Testis (tissue), 3 donors: ENCODE results near the gene OOSP3. TPM values are rescaled to one million over a fixed set of nuclear protein-coding genes. Genes with fewer than 3 reads are reported as not detected.

Experiments used
- DNase-seq: peaks from one replicate; pipeline ENCODE4 v3.0.0-alpha.2; 2019
- H3K27ac ChIP-seq, 2 donors: fragments of 200-600 bp; sonication (generic); one replicate each; pipeline ENCODE4 v1.5.1; 2019
- H3K27me3 ChIP-seq: fragments of 200-600 bp; sonication (generic); one replicate; pipeline ENCODE4 v1.5.1; 2019
- H3K36me3 ChIP-seq: fragments of 200-600 bp; sonication (generic); one replicate; pipeline ENCODE4 v1.5.1; 2017; ENCODE audit warnings: low read depth; ENCODE audit errors: missing control alignments
- H3K4me1 ChIP-seq: fragments of 200-600 bp; sonication (generic); one replicate; pipeline ENCODE4 v1.5.1; 2019
- H3K4me3 ChIP-seq, 2 donors: fragments of 200-600 bp; sonication (generic); one replicate each; pipeline ENCODE4 v1.5.1; 2017 to 2019
- H3K9me3 ChIP-seq: fragments of 200-600 bp; sonication (generic); one replicate; pipeline ENCODE4 v1.5.1; 2017
- POLR2A ChIP-seq: fragments of 450-650 bp; IDR thresholded peaks from one replicate; pipeline ENCODE4 v1.6.1; 2017; ENCODE audit warnings: antibody characterized with exemption, mild to moderate bottlenecking, moderate library complexity
- WGBS, 2 donors: methylation state at CpG; one replicate each; pipeline ENCODE4 v1.1.5; 2018; 5-methylcytosine and 5-hydroxymethylcytosine counted together
- intact Hi-C: fragments of 100-400 bp; cut with DNase I; formaldehyde crosslinking; loops from one replicate; pipeline ENCODE4 v1.15.1; 2023; ENCODE audit warnings: low total_unique reads
- polyA plus RNA-seq: library from polyadenylated mRNA; stranded (reverse); fragments of 350-450 nt; fragmentation: Illumina TruSeq; extraction: RNeasy Lipid Tissue Mini Kit (QIAGEN cat#74804); gene quantifications from one replicate; pipeline ENCODE4 v1.2.3, GENCODE V29; 2014; ENCODE audit warnings: low read depth, low replicate concordance; ENCODE audit not compliant: insufficient read depth
- total RNA-seq, 2 donors: library from RNA; depleted of rRNA; stranded (reverse); fragments of >200 nt; gene quantifications; one replicate each; pipeline ENCODE4 v1.2.3, GENCODE V29; 2016
- TF ChIP-seq, protein P1 (sequence below), 3 experiments: fragments of 450-650 bp in 2 of 3; fragments of 200-600 bp in 1 of 3; sonication (generic) in 1 of 3; IDR thresholded peaks; one replicate each; pipeline ENCODE4 v1.5.1; 2016 to 2019; ENCODE audit warnings: antibody characterized with exemption in 3 of 3, mild to moderate bottlenecking in 2 of 3, moderate library complexity in 1 of 3

OOSP3 gene
- total and polyA plus RNA-seq, 3 donors from 2014 or later, result 0.83 TPM; not detected in 2

GRCh38 chr11:59891781-59892181, 13.2 kb downstream of the OOSP3 start:
- WGBS, 2 donors, result 25% methylated on average over 4 of the region's 4 CpGs
- DNase-seq, result peak; percentile 51
- TF ChIP-seq, protein P1, sequence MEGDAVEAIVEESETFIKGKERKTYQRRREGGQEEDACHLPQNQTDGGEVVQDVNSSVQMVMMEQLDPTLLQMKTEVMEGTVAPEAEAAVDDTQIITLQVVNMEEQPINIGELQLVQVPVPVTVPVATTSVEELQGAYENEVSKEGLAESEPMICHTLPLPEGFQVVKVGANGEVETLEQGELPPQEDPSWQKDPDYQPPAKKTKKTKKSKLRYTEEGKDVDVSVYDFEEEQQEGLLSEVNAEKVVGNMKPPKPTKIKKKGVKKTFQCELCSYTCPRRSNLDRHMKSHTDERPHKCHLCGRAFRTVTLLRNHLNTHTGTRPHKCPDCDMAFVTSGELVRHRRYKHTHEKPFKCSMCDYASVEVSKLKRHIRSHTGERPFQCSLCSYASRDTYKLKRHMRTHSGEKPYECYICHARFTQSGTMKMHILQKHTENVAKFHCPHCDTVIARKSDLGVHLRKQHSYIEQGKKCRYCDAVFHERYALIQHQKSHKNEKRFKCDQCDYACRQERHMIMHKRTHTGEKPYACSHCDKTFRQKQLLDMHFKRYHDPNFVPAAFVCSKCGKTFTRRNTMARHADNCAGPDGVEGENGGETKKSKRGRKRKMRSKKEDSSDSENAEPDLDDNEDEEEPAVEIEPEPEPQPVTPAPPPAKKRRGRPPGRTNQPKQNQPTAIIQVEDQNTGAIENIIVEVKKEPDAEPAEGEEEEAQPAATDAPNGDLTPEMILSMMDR (IDR thresholded peaks at IDR 0.05), result no peak
- TF ChIP-seq POLR2A, result no peak
- Histone ChIP-seq H3K4me3 (no peak overlapping the region), H3K4me1 (no peaks in the 10 kb centered on the region), H3K27ac (no peak overlapping the region), H3K27me3 (no peaks in the 10 kb centered on the region), H3K9me3 (no peaks in the 10 kb centered on the region), H3K36me3 (no peaks in the 10 kb centered on the region)
- intact Hi-C loops, result no loop called here

DNA sequence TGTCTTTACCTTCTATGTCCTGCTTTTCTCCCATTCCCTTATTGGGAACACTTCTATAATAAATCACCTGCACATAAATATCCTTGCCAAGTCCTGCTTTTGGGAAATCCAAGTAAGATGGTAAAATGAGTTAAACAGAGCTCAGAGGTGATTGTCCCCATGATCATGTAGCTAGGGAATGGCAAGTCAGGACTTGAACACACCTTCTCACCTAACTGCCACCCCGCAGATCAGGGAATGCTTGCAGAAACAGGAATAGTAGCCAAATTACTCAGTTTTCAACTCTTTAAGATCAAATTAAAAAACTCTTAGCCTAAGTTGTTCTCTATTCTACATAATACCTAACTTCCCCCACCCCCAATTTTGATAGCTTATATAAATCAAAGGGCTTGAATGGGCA, 16.0 kb downstream of the OOSP3 start:
- intact Hi-C loops, result no loop called here
- TF ChIP-seq, protein P1 (IDR thresholded peaks at IDR 0.05), result no peak
- no peak for TF ChIP-seq POLR2A

GRCh38 chr11:59898046-59898445, 19.5 kb downstream of the OOSP3 start:
- no peak for DNase-seq
- Histone ChIP-seq H3K27ac (no peak overlapping the region), H3K9me3 (no peaks in the 10 kb centered on the region), H3K4me3 (peak overlapping the region; percentile 29 to 47), H3K4me1 (no peaks in the 10 kb centered on the region), H3K36me3 (no peaks in the 10 kb centered on the region), H3K27me3 (no peaks in the 10 kb centered on the region)
- TF ChIP-seq POLR2A, result no peak
- TF ChIP-seq, protein P1 (IDR thresholded peaks at IDR 0.05), result no peak
- WGBS, 2 donors, result 65 to 80% methylated on average over 30 to 31 of the region's 31 CpGs
- intact Hi-C loops, result no loop called here

More for the DNA sequence above, 16.0 kb downstream of the OOSP3 start:
- no peak overlapping the region for H3K4me3 ChIP-seq
- no peaks in the 10 kb centered on the region for H3K9me3 ChIP-seq
- H3K27ac ChIP-seq, result no peak overlapping the region
- no peaks in the 10 kb centered on the region for H3K27me3 ChIP-seq
- DNase-seq, result no peak
- no peaks in the 10 kb centered on the region for H3K36me3 ChIP-seq
- WGBS, 2 donors, result 90 to 100% methylated on average over 1 of the region's 1 CpG
- no peaks in the 10 kb centered on the region for H3K4me1 ChIP-seq

DNA sequence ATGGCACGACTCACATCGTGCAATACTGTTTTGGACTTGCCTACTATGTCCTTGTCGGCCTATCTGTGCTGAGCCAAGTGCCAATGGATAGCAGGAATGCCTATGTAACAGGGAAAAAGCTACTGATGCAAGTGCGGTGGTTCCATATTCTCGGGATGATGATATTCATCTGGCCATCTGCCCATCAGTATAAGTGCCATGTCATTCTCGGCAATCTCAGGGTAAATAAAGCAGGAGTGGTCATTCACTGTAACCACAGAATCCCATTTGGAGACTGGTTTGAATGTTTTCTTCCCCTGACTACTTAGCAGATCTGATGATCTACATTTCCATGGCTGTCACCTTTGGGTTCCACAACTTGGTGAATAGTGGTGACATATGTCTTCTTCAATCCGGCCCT, 20.1 kb downstream of the OOSP3 start:
- TF ChIP-seq POLR2A, result no peak
- TF ChIP-seq, protein P1 (IDR thresholded peaks at IDR 0.05), result no peak
- intact Hi-C loops, result no loop called here

GRCh38 chr11:59899532-59899931, 20.9 kb downstream of the OOSP3 start:
- Histone ChIP-seq H3K27me3 (no peaks in the 10 kb centered on the region), H3K36me3 (no peaks in the 10 kb centered on the region), H3K27ac (no peak overlapping the region), H3K9me3 (no peaks in the 10 kb centered on the region), H3K4me1 (no peaks in the 10 kb centered on the region), H3K4me3 (peak overlapping the region in 1 of 2 donors; percentile 29)
- TF ChIP-seq POLR2A, result no peak
- TF ChIP-seq, protein P1 (IDR thresholded peaks at IDR 0.05), result no peak
- DNase-seq, result peak; percentile 51
- intact Hi-C loops, result no loop called here
- 66 to 68% methylated on average over 11 of the region's 11 CpGs for WGBS, 2 donors

More for the DNA sequence above, 20.1 kb downstream of the OOSP3 start:
- H3K27ac ChIP-seq, result no peak overlapping the region
- no peaks in the 10 kb centered on the region for H3K4me1 ChIP-seq
- no peak for DNase-seq
- no peaks in the 10 kb centered on the region for H3K9me3 ChIP-seq
- H3K4me3 ChIP-seq, result peak overlapping the region in 1 of 2 donors; percentile 47
- H3K27me3 ChIP-seq, result no peaks in the 10 kb centered on the region
- no peaks in the 10 kb centered on the region for H3K36me3 ChIP-seq
- WGBS, 2 donors, result 62 to 78% methylated on average over 7 of the region's 7 CpGs
